ENCODE measurements around the gene UTS2.

The UTS2 gene

GRCh38 chr1:7852804-7853683, at the start of gene UTS2:
UTS2 (minus strand) TSS chr1:7853065; CDS start chr1:7853003, 62 bp downstream.
- no peak for TF ChIP-seq CTCF (conservative IDR thresholded peaks at IDR 0.05; ENCODE audit: low read depth, low read length)
- no peak for DNase-seq (ENCODE audit: low read depth)
- H3K4me3 ChIP-seq (ENCODE audit: low read depth, low read length) = no peak within 1 kb of the TSS

GRCh38 chr1:7899741-7900140, 46.9 kb upstream of the UTS2 start:
- no peak for TF ChIP-seq CTCF (conservative IDR thresholded peaks at IDR 0.05; ENCODE audit: low read depth, low read length)
- no peak overlapping the region for H3K4me3 ChIP-seq (ENCODE audit: low read depth, low read length)
- DNase-seq (ENCODE audit: low read depth) = peak; percentile 43

- no peak overlapping the region for H3K4me3 ChIP-seq (ENCODE audit: low read depth, low read length)
- no peak for DNase-seq (ENCODE audit: low read depth)
- no peak for TF ChIP-seq CTCF (conservative IDR thresholded peaks at IDR 0.05; ENCODE audit: low read depth, low read length)
Observed at GRCh38 chr1:7898962-7899361, 46.1 kb upstream of the UTS2 start.

- no peak for DNase-seq (ENCODE audit: low read depth)
- H3K4me3 ChIP-seq (ENCODE audit: low read depth, low read length) = no peak overlapping the region
- no peak for TF ChIP-seq CTCF (conservative IDR thresholded peaks at IDR 0.05; ENCODE audit: low read depth, low read length)
Observed at GRCh38 chr1:7896994-7897393, 44.1 kb upstream of the UTS2 start.

- no peak overlapping the region for H3K4me3 ChIP-seq (ENCODE audit: low read depth, low read length)
- DNase-seq (ENCODE audit: low read depth) = peak; percentile 17
- TF ChIP-seq CTCF (conservative IDR thresholded peaks at IDR 0.05; ENCODE audit: low read depth, low read length) = no peak
Observed at GRCh38 chr1:7893529-7894180, 40.8 kb upstream of the UTS2 start.

GRCh38 chr1:7891804-7892203, 38.9 kb upstream of the UTS2 start:
- no peak for TF ChIP-seq CTCF (conservative IDR thresholded peaks at IDR 0.05; ENCODE audit: low read depth, low read length)
- DNase-seq (ENCODE audit: low read depth) = no peak
- H3K4me3 ChIP-seq (ENCODE audit: low read depth, low read length) = no peak overlapping the region

All from choroid plexus epithelial cell (primary cell).